Globus pallidus (tissue), 1 donor: ENCODE data around the gene SRSF5.
"Not testable (repeated sequence)": the region's sequence is repeated elsewhere in the genome, so short reads cannot be mapped to it uniquely, and the experiment has no call there.

Source experiments
- DNase-seq: peaks from one replicate; pipeline ENCODE4 v3.0.0-alpha.2; 2015; ENCODE audit warnings: low spot score

SRSF5 gene

DNA sequence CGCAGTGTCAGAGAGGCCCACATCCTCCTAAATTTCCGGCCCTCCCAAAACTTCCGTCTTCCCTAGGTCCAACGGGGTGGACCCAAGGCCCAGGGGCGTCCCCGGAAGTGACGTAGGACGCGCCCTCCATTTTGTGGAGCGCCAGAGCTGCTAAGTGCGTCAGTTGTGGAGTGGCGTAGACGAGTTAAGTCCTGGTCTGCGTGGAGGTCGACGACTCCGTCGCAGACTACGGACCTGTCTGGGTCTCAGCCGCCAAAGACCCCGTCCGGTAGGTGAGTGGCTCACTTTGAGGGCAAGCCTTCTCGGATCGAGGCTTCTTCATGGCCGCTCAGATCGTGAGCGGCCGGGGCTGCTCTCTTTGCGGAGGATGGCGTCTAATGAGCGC, at the start of gene SRSF5:
SRSF5 (plus strand) TSS at position 159 of the 385 bp plus-strand sequence. CDS start 1,015 bp downstream, outside the sequence.
- DNase-seq = peak; percentile 97

DNA sequence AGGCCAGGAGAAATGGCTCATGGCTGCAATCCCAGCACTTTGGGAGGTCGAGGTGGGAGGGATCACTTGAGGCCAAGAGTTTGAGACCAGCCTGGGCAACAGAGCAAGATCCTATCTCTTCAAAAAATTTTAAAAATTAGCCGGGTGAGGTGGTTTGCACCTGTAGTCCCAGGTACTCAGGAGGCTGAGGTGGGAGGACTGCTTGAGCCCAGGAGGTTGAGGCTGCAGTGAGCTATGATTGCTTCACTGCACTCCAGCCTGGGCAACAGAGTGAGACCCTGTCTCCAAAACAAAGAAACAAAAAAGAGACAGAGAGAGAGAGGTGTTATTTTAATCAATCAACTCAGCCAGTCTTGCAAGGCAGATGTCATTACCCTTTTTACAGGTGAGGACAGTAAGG, 48.3 kb upstream of the SRSF5 start:
- not testable (repeated sequence) for DNase-seq

DNA sequence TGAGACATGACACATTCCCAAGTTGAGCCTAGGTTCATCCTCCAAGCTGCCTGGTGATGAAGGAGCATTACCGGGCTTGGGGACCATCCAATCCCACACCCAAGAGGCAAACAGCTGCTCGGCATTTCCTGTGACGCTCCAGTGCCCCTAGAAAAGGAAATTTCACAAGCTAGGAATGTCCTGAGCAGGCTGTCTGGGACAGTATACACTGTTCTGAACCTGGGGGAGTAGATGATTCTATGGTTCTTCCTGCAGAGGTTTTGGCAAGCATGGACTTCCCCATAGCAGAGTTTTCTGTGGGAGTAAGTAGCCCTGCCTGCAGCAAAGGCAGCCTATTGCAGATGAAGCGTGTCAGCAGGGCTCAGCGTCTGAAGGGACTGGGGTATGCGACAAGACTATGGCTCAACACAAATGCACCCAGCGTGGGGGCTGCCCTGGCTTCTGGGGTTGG, 47.4 kb upstream of the SRSF5 start:
- DNase-seq = no peak

DNA sequence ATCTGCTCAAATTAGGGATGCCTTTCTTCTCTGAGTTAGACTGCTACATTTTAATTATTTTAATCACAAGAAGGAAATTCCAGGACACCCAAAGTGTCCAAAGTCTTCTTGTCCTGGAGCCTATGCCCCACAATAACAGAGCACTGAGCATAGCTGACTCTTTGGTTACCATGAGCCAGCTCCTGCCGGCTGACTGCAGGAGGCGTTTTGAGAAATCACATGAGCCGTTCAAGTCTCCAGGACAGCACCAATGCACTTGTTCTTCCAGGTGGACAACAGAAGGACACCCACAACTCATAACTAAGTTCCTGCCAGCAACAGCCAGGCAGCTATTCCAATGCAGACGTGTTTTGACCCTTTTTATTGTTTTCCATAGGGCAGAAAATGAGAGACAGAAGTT, 46.0 kb upstream of the SRSF5 start:
- no peak for DNase-seq

DNA sequence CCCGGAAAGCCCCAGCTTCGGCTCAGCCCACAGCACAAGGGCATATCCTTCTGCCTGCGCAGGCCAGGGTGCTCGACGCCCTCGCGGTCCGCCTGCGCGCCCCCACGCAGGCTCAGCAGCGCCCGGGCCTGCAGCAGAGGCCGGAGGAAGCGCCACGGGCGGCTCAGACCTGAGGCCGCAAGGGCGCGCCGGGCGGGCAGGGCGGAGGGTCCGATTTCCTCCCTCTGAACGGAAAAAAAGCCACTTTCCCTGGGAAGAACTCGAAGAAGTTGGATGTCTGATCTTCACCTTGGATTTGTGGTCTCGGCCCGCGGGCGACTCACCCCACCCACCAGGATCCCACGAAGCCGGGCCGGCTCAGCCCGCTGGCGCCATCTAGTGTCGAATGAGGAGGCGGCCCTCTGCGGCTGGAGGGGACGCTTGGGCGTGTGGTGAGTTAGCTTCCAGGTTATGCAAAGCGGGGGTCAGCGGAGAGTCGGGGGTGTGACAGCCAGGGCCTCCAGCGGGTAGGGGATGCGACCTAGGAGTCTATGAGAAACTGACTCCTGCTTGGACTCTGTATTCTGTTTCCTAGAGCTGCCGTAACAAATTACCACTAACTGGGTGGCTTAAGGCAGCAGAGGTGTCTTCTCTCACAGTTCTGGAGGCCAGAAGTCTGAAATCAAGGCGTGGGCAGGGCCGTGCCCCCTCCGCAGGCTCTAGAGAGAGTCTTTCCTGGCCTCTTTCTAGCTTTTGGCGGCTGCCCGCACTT, 40.0 kb upstream of the SRSF5 start:
- peak; percentile 71 for DNase-seq

DNA sequence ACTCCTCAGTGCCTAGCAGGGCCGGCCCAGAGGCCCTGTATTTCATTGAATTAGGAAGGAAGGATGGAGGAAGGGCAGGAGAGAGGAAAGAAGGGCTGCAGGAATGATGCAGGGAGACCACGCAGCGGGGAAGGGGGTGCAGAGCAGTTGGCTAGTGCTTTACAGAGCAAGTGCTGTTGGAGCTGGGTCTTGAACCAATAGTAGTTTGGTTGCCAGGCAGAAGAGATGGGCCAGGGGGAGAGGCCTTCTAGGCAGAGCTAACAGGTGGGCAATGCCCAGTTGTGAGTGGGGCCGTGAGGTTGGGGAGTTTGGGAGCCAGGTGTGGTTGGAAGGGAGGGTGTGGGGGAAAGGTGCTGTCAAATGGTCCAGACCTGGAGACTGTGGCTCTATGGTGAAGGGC, 39.1 kb upstream of the SRSF5 start:
- DNase-seq = no peak

DNA sequence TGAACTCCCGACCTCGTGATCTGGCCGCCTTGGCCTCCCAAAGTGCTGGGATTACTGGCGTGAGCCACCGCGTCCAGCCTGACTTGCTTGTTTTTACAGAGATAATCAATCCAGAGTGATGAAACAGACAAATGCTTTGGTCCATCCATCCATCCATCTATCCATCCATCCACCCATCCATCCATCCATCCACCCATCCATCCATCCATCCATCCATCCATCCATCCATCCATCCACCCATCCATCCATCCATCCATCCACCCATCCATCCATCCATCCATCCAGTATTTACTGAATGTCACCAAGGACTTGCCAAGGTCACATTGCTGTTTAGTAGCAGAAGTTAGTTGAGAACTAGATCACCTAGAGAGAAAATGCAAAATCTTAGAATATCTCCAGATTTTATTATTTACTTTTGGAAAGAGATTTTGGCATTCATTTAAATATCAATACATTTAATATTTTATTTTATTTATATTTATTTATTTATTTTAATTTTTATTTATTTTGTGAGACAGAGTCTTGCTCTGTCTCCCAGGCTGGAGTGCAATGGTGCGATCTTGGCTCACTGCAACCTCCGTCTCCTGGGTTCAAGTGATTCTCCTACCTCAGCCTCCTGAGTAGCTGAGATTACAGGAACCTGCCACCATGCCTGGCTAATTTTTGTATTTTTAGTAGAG, 34.9 kb upstream of the SRSF5 start:
- not testable (repeated sequence) for DNase-seq

DNA sequence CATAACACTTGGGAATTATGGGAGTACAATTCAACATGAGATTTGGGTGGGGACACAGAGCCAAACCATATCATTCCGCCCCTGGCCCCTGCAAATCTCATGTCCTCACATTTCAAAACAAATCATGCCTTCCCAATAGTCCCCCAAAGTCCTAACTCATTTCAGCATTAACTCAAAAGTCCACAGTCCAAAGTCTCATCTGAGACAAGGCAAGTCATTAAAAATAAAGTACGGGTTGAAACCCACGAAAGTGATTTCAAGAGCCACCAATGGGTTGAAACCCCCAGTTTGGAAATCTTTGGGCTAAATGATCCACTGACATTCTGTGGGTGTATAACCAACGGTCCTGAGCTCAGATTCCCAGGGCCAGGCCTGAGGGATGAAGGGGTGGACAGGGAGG, 30.5 kb upstream of the SRSF5 start:
- not testable (repeated sequence) for DNase-seq

DNA sequence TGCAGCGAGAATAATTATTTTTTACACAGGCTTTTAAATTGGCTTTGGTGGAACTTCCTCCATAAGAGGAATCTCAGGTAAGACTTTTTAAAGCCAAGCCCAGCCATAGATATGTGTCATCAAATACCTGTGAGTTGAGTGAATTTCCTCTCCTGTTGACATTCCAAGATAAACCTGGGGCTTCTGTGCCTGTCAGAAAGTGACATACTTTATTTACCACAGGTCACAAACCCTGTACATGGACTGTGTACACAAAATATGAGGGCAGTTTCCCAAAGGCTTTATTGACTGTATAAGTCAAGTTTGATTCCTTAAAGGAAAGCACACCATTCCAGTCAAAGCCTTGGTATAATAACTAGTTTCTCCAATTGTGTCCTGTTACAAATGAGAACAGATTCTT, 25.9 kb upstream of the SRSF5 start:
- no peak for DNase-seq

DNA sequence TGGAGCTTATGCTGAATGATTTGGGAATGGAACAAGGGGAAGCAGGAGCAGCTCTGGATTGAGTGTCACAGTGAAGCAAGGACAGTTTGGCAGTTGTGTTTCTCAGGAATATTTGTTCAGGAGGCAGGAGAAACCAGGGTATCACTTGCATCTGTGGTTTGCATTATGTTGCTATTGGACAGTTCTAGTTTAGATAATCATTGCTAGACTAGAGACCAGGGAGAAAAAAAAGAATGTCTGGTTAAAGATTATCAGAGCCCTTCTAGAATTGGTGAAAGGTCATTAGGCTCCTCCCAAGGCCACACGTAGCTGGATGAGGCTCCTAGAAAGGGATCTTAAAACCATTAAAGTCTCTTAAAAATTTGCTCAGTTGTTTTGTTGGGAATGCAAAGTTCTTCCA, 17.0 kb upstream of the SRSF5 start:
- DNase-seq = no peak

DNA sequence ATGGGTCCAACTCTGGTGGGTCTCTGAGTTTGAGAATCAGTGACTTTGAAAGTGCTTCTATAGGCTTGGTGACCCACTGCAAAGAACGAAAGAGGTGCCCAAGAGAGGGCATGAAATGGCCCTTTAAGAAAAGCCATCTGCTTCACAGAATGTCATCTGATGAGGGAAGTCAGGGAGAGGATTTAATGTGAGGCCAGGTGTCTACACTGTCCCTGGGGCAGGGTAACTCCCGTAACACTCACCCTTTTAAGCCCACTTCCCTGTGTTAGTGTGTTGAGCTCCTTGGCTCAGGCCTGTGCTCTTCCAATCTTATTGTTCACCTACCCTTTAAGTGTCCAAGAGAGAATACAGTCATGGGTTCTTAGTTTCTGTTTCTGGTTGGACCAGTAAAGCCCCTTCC, 16.4 kb upstream of the SRSF5 start:
- DNase-seq = no peak

DNA sequence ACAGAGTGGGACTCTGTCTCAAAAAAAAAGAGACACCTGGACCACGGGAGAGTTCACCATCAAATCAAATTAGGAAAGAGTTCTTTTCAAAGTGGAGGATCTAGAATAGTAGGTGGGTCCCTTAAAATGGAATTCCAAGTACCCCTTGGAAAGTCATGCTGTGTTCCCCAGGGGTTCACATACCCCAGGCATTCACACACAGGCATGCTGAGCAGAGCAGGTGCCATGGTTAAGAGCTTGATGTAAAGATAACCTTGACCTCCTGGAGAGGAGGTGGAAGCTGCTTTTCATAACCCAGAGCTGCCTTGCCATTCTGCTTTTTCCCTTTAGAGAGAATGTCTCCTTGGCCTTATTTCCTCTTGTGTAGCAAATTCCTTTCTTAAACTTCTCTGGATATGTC, 14.2 kb upstream of the SRSF5 start:
- no peak for DNase-seq

DNA sequence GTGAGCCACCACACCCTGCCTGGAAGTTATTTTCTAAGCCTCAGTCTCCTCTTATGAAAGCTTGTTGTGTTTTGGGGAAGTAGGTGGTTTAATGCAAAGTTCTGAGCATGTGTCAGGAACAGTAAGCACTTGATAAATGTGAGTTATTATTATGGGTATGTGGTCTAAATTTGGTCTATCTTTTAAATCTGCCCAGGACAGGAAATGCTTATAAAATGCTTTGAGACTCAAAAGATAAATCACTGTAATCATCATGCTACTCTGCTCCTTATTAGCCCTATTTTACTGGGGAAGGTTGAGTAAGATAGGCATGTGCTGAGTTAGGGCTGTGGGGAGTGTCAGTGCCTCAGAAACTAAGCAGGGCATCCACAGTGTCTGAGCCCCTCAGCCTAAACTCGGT, 13.1 kb upstream of the SRSF5 start:
- DNase-seq = no peak

DNA sequence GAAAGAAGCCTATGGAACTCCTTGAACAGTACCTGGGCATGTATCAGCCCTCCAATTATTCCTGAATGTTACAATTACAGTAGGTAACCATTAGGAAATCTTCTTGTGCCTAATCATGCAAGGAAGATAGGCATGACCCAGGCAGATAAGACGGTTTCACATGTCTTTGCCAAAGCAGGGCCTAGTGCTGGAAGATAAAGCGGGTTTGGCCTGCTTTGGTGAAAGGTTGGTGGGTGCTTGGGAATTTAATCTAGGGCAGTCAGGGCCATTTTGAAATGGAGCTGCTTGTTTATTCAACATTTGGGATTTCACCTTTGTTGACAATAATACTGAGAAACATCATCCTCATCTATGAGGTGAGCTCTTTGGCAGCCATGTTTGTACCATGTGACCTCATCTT, 12.5 kb upstream of the SRSF5 start:
- DNase-seq = no peak

DNA sequence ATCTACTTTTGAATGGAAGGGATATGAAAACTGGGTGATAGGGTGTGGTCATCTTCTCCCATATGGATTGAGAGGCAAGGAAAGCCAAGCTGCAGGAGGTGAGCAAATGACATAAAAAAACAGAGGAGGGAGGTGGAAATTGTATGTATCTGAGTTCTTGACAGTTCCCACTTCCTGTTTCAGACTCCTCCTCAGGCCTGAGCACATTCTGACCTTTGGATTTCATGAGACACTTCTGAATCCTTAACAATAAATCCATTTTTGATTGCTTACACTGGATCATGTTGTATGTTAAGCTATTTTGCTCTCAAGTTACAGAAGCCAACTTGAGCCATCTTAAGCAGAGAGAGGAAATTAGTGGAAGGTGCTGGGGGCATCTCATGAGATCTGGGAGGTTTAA, 11.6 kb upstream of the SRSF5 start:
- DNase-seq = no peak

DNA sequence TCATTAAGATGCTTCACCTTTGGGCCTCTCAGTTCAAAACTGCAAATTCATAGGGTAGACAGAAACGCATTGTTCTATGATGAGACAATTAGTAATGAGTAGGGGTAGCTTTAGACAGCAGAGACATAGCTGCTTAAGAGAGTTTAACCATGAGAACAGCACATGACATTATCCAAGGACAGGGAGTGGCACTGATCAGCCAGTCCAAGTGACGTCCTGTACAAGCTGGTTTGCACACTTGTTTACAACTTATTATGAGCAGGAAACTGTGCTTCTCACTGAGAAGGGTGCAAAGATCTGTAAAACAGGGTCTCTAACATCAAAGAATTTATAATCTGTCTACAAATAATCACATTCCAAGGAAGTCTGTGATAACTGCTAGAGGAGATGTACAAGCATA, 11.2 kb upstream of the SRSF5 start:
- DNase-seq = no peak

DNA sequence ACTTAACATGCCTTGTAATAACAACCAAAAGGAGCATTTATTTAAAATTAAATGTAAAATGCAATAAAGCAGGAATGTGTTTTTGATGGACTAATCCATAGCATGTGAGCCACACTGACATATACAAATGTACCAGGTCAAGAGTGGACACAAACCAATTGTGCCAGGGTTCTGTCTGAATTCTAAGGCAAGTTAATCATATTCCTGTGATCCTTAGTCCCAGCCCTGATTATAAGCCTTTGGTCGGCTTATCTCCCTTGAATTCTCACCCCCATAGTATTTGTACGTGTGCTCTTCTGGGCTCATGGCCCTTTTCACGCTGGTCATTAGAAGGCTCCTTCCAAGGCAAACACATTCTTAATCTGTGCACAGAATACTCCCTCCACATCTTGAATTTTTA, 10.6 kb upstream of the SRSF5 start:
- DNase-seq = no peak

DNA sequence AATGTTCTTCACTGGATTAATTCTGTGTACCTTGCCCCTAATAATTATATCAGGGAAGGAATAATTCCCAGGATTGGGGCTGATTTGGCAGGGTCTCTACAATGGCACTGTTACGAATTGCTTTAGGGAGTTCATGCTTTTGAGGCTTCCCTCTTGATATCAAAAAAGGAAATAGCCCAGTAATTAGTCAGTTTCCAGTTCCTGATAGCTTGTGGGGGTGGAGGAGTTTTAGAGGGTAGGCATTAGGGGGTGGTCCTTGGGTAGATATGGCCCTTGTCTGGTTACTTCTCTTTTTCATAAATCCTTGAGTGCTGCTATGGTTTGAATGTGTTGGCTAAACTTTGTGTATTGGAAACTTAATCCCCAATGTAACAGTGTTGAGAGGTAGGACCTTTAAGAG, 6.1 kb upstream of the SRSF5 start:
- DNase-seq = no peak

DNA sequence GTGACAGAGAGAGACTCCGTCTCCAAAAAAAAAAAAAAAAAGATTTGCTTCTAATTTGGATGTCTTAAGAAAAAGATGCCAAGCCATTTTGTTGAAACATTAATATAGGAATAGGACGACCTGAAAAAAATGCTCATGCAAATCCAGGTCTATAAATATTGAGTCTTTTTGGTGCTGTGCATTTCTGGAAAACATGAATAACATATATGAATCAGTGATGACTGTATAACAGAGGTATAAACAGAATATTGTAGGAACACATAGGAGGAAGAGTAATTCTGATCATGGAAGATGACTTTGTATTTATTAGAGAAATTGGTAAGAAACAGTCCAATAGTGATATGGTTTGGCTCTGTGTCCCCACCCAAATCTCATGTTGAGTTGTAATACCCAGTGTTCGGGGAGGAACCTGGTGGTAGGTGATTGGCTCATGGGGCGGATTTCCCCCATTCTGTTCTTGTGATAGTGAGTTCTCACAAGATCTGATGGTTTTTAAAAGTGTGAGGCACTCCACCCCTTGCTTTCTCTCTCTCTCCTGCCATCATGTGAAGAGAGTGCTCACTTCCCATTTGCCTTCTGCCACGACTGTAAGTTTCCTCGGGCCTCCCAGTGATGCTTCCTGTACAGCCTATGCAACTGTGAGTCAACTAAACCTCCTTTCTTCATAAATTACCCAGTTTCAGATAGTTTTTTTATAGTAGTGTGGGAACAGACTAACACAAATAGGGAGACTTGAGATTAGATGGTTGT, 3.0 kb upstream of the SRSF5 start:
- DNase-seq = no peak

DNA sequence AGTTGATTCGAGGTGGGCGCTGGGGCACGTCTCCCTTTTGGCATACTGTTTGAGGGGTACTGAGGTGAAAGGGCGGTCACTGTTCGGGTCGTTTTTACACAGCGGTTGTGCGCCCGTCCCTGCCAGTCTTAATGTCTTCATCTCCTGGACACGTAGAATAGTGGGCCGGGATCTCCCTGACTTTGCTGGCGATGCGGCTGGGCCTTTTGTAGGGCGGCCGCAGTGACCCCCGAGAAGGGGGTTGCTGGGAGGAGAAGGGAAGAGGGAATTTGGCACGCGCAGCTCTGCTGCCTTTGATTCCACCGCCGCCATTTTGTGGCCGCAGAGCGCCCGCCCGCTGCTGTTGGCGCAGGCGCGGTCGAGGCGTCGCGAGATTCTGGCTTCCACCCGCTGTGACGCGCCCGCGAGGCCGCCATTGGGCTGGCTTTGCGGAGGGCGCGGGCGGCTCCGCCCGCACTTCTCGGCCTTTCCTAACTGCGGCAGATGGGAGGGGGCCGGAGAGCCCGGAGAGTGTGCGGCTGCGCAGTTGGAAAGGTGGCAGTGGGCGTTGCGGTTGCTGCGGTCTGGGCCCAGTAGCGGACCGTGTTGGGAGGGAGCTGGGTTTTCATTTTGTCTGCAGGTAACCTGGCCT, 542 bp downstream of the SRSF5 start:
- peak; percentile 89 for DNase-seq

DNA sequence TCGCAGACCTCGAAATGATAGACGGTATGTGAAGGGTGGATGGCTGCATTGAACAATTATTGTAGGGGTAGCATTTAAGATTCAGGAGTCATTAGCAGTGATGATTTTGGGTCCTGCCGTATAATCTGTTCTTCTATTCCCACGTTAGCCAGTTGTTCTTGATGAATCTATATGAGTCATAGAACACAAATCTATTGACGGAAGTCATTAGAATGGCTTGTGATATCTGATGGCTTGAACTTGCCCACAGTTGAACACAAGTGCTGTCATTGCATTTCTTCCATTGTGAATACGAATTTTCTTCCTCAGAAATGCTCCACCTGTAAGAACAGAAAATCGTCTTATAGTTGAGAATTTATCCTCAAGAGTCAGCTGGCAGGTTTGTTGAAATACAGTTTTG, 1.9 kb downstream of the SRSF5 start:
- DNase-seq = no peak

DNA sequence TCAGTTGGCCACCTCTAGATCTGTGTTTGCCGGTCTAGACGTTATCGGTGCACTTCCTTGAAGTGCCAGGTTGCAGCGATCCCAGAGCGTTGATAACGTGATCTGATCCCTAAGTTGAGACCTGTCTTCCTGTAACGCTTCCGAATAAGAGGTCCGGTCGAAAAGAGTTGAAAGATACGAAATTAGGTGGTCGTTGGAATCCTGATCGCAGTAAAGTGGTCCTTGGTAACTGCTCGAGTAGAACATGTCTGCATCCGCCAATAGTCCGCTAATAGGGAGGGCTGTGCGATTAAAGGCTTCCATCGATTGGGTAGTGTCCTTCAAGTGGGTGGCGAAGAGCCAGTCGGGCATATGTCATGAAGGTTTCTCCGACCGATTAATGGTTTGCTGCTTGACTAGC, 2.7 kb downstream of the SRSF5 start:
- DNase-seq = no peak

DNA sequence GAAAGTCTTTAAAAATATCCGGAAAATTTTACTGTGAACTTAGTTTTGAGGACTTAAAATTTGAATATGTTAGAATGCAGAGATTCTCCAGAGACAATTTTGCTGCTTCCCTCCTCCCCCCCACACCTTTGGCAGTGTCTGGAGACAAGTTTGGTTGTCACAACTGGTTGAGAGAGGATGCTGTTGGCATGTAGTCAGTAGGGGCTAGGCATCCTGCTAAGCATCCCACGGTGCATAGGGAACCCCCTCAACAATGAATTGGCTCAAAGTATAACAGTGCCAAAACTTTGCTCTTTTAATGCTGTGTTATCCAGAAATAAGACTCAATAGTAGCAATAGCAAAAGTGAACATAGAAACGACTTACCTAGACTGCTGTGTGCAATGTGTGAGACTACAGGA, 3.6 kb downstream of the SRSF5 start:
- DNase-seq = no peak
